Fibroblast of skin of left quadriceps (primary cell): Measurements from ENCODE around the gene MRPL23.

Experiments
- DNase-seq, 2 experiments: peaks; one replicate each; pipeline ENCODE4 v3.0.0-alpha.2; 2013; ENCODE audit warnings: low read depth in 2 of 2

The MRPL23 gene

GRCh38 chr11:1946812-1947484 is at the start of gene MRPL23:
Gene MRPL23 (plus strand): TSS chr11:1947332. CDS start chr11:1947363, 31 bp downstream.
- no peak for DNase-seq

DNA sequence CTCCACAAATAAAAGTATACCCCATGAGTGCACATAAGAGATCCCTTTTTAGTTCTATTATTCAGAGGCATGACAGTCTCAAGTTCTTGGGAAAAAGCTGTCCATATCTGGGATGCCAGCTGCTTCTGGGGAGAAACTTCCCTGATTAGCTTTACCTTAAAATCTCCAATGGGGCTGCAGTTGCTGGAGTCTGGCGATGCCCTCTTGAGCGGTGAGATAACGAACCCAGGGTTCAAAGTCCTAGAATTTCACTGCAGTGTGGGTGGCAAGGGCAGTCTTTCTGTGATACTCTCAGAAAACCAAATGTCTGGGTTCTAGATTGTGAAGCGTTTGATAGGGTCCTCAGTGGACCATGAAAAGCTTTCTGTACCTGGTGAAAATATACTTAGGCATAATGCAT is 48.0 kb upstream of the MRPL23 start:
- no peak for DNase-seq

DNA sequence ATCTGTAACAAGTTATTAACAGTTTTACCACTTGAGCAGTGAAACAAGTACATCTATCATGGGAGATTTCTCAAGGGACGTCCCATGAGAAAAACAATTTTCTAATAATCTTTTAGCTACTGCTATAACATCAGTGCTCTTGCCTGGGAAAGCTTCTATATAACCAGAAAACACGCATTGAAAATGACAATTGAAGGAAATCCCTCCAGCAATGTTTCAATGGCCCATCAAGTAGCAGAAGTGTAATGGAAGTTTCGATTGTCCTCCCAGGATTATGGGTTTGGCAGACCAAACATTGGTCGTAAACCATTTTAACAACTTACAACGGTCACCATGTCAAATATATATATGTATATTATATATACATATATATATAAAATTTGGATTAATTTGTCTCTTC is 47.4 kb upstream of the MRPL23 start:
- DNase-seq: no peak

- no peak for DNase-seq
Measured at GRCh38 chr11:1906181-1906580, 41.0 kb upstream of the MRPL23 start.

DNA sequence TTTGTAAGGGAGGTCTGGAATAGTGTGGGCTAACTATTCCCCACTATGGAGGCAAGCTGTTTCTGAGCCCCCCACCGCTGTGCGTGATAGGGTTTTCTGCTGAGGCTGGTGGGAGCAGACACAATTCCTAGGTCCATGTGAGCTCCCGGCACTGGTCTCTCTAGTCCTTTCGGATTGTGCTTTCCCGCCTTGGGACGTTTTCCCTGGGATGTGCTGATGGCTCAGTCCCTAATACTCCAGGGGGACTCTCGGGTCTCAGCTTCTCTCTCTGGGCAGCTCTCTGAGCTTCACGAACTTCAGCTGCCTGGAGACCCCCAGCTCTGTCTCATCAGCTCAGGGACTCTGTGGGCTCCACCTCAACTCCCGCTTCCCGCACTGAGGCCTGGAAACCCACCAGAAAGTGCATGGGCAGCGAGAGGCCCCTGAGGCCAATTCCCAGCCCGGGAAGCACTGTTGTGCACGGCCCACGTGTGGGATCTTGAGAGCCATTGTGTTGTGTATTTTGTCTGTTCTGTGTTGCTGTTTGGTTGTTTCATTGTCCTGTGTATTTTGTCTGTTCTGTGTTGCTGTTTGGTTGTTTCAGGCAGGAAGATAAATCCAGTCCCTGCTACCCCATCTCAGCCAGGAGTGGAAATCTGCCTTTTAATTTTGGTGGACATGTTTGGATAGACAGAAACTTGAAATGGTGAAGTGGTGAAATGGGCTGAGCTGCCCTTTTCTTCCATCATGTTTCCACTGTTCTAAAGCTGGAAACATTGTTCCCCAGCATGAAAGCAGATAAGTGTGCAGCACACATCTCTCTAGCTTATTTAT is 40.3 kb upstream of the MRPL23 start:
- DNase-seq: no peak

DNA sequence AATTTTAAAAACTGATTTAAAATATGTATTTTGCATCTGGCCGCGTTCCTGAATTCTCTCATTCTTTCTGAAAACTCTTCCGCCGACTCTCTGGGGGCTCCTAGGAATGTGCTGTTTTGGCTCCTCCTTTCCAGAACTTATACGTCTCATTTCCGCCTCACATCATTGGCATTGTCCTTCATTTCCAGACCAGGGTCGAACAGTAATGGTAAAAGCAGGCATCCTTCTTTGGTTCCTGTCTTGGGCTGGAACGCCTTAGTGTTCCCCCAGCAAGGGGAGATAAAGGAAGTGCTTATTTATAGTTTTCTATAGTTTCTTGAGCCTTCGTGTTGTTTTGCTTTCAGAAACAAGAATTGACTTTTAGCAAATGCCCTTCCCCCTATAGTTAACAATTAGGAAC is 38.5 kb upstream of the MRPL23 start:
- peak; percentile 22 to 24 for DNase-seq

GRCh38 chr11:1909524-1909923 is 37.6 kb upstream of the MRPL23 start:
- no peak for DNase-seq

GRCh38 chr11:1912289-1912878 is 34.7 kb upstream of the MRPL23 start:
- DNase-seq: no peak

GRCh38 chr11:1913271-1914060 is 33.7 kb upstream of the MRPL23 start:
- DNase-seq: no peak

DNA sequence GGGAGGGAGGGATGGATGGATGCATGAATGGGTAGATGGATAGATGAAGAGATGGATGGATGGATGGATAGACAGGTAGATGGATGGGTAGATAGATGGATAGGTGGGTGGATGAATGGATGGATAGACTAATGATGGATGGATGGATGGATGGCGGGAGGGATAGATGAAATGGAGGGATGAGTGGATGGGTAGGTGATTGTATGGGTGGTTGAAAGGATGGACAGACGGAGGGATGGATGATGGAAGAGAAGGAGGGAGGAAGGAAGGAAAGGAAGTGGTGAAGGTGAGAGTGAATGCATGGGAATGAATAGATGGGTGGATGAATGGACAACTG is 31.4 kb upstream of the MRPL23 start:
- no peak for DNase-seq

DNA sequence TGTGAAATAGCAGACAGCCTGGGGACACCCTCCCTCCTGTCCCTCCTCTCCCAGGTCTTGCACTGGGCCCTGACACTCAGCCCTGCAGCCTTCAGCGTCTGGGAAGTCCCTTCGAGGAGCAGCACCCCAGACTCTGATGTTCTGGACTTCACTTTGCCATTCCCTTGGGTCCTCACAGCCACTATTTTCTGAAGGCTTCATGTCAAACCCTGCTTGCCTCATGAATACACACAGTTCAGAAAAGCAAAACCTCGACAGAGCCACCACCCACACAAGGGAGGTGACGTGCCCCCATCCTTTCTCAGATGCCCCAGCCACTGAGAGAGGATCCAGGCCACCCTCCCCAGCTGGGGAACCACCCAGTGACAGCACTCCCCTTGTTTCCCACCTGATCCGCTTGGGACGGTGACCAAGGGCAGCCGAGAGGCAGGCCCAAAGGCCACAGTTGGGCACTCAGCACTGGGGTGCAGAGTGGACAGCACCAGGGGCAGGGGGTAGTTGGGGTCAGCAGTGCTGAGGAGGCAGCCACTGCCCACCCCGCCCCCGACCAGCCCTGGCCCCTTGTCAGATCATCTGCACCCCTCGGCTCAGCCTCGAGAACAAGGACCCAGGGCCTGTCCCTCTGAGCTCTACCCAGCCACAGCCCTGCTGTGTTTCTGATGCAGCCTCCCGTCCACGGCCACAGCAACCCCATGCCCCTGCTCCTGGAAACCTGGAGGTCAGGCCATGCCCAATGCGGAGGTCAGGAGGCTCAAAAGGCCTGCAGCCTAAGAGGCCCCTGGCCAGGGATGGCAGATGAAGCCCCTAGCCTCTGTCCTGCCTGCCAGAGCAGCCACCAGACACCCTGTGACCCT is 30.8 kb upstream of the MRPL23 start:
- DNase-seq: no peak

GRCh38 chr11:1916986-1917522 is 30.1 kb upstream of the MRPL23 start:
- DNase-seq: no peak

- DNase-seq: no peak
Measured at GRCh38 chr11:1917523-1918435, 29.4 kb upstream of the MRPL23 start.

- DNase-seq: no peak
Measured at GRCh38 chr11:1918436-1919315, 28.5 kb upstream of the MRPL23 start.

- DNase-seq: no peak
Measured at GRCh38 chr11:1919391-1920127, 27.6 kb upstream of the MRPL23 start, which contains the start of gene TNNT3. Gene TNNT3 (plus strand): TSS chr11:1919703. CDS start chr11:1922875, 3,172 bp downstream.

DNA sequence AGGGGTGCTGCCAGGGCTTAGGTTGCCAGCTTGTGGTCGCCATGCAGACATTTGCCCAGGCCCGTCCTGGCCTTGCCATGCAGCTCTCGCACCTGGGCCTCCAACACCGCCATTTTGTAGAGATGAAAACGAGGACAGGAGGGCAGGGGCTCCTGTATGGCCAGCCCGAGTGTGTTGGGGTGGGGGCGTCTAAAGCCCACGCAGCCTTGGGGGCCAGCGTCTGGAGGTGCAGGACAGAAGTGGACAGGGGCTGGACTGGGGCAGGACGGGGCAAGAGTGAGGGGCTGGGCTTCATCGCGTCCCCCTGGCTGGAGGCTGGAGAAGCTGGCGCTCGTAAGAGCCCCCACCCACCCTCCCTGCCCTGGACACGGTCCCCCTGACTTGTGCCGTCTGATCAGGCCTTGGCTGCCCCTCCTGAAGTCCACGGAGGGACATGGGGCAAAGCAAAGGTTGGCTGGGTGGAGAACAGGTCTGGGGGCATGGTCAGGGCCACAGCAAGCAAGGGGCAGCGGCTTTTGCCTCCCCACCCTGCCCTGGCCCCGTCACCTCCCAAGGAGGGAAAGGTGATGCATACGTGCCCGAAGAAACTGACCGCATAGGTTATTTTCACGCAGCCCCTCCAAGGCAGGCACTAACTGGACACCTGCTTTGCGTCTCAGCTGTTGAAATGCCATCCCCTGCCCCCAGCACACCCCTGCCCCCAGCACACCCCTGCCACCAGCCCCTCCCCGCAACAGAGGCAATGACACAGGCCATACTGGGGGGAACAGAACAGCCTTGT is 26.8 kb upstream of the MRPL23 start:
- DNase-seq: no peak

- no peak for DNase-seq
Measured at GRCh38 chr11:1920909-1921573, 26.1 kb upstream of the MRPL23 start.
